HEK293T (cell line): ENCODE measurements around the gene NEK1.

ENCODE experiments used
- BHLHE40 ChIP-seq: fragments of 450-650 bp; IDR thresholded peaks from 2 replicates; pipeline ENCODE4 v1.6.1; 2016; ENCODE audit warnings: mild to moderate bottlenecking, moderate library complexity, borderline replicate concordance
- ELF4 ChIP-seq: fragments of 450-650 bp; IDR thresholded peaks from 2 replicates; pipeline ENCODE4 v1.6.1; 2017; ENCODE audit warnings: antibody characterized with exemption
- FOXA1 ChIP-seq: fragments of 450-650 bp; IDR thresholded peaks from 2 replicates; pipeline ENCODE4 v1.6.1; 2016; ENCODE audit warnings: mild to moderate bottlenecking
- PKNOX1 ChIP-seq: fragments of 450-650 bp; IDR thresholded peaks from 2 replicates; pipeline ENCODE4 v1.6.1; 2016
- SP1 ChIP-seq: fragments of 450-650 bp; IDR thresholded peaks from 2 replicates; pipeline ENCODE4 v1.6.1; 2017
- SUZ12 ChIP-seq: fragments of 450-650 bp; IDR thresholded peaks from 2 replicates; pipeline ENCODE4 v1.6.1; 2016; ENCODE audit warnings: mild to moderate bottlenecking
- ZNF384 ChIP-seq: fragments of 450-650 bp; IDR thresholded peaks from 2 replicates; pipeline ENCODE4 v1.6.1; 2016

DNA sequence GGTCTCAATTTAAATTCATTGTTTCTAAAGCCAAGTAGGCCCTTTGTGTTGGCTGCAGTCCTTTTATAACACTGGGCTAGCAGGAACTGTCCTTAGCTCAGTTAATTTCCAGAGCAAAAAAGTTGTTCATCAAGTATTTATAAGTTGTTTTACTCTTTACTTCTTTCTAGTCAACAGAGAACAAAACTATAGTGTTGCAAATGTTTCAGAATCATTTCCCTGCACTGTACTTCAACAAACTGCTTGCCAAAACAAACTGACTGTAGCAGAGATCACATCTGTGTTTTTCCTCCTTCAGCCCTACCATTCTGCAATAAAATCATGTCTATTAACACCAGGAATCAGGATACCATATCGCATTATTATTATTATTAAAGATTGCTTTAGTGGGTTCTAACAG is 173.1 kb downstream of the NEK1 start:
- TF ChIP-seq SP1 (no peak), ZNF384 (no peak), SUZ12 (no peak), ELF4 (no peak), BHLHE40 (no peak), FOXA1 (no peak), PKNOX1 (no peak)
